Small intestine (tissue), 7 donors: ENCODE measurements around the gene TBC1D13. TPM values are rescaled to one million over a fixed set of nuclear protein-coding genes. Genes with fewer than 3 reads are reported as not detected.
A peak's percentile ranks its signal among the peaks of the same experiment; 100 is the strongest.
"Not testable (repeated sequence)": the region's sequence is repeated elsewhere in the genome, so short reads cannot be mapped to it uniquely, and the experiment has no call there.

ENCODE experiments used
- DNase-seq, 2 donors: peaks; one replicate each; pipeline versions ENCODE4 v3.0.0 to v3.0.0-alpha.2; 2013
- FAIRE-seq: peaks from 2 replicates; lab custom pipeline; 2012; peaks lifted over from hg19 to GRCh38; lab: Jason Lieb, UNC
- H3K27ac ChIP-seq, 3 donors: one replicate each; pipeline ENCODE4 v1.5.1; 2013; ENCODE audit warnings: low read length in 2 of 3, mild to moderate bottlenecking in 2 of 3, control low read depth in 1 of 3, inconsistent platforms in 1 of 3, low read depth in 1 of 3, moderate library complexity in 1 of 3
- H3K27me3 ChIP-seq, 3 donors: one replicate each; pipeline ENCODE4 v1.6.1; 2013; ENCODE audit warnings: low read length in 3 of 3, inconsistent platforms in 1 of 3; ENCODE audit not compliant: control insufficient read depth in 3 of 3, insufficient read depth in 3 of 3
- H3K36me3 ChIP-seq, 3 donors: one replicate each; pipeline ENCODE4 v1.6.1; 2013; ENCODE audit warnings: low read length in 3 of 3, inconsistent platforms in 1 of 3, low read depth in 1 of 3, mild to moderate bottlenecking in 1 of 3, moderate library complexity in 1 of 3; ENCODE audit not compliant: control insufficient read depth in 3 of 3, insufficient read depth in 2 of 3
- H3K4me1 ChIP-seq, 3 donors: one replicate each; pipeline ENCODE4 v1.6.1; 2013; ENCODE audit warnings: low read length in 2 of 3, inconsistent platforms in 1 of 3, low read depth in 1 of 3, mild to moderate bottlenecking in 1 of 3, moderate library complexity in 1 of 3; ENCODE audit not compliant: control insufficient read depth in 3 of 3, insufficient read depth in 2 of 3
- H3K4me3 ChIP-seq, 3 donors: one replicate each; pipeline ENCODE4 v1.5.1; 2013; ENCODE audit warnings: low read length in 3 of 3, control low read depth in 1 of 3, inconsistent platforms in 1 of 3, low read depth in 1 of 3, mild to moderate bottlenecking in 1 of 3, moderate library complexity in 1 of 3
- H3K9me3 ChIP-seq, 2 donors: one replicate each; pipeline ENCODE4 v1.6.1; 2013; ENCODE audit warnings: low read depth in 1 of 2, low read length in 1 of 2; ENCODE audit not compliant: control insufficient read depth in 2 of 2, insufficient read depth in 1 of 2
- WGBS, 3 donors: extraction: QIAGEN DNeasy Blood & Tissue Kit; methylation state at CpG; one replicate each; pipeline ENCODE4 v1.1.7; 2013; 5-methylcytosine and 5-hydroxymethylcytosine counted together
- polyA plus RNA-seq, 4 donors: library from polyadenylated mRNA; stranded (reverse) in 3 of 4; unstranded in 1 of 4; fragments of 200-250 nt in 3 of 4; fragments of 120-200 nt in 1 of 4; gene quantifications; one replicate each; pipeline versions ENCODE4 v1.2.1 to v1.2.3, GENCODE V29; 2013
- donor health status: healthy with polysubstance abuse.
- donor health status: control.
- donor health status: control.
- donor health status: Bipolar disorder and iron deficiency.
- donor health status: healthy.

The TBC1D13 gene
- polyA plus RNA-seq, 4 donors, result 16.2 to 38.4 (median 24.0) TPM

- H3K4me1 ChIP-seq, result peaks cover 0 to 14% (median 0%) of the 10 kb centered on the region in 3 donors
- H3K27me3 ChIP-seq, result no peaks in the 10 kb centered on the region
- 38 to 72% (median 52%) methylated on average over 3 of the region's 3 CpGs for whole genome bisulfite sequencing, 3 donors
- H3K9me3 ChIP-seq, result no peaks in the 10 kb centered on the region
- no peak for FAIRE-seq
- H3K4me3 ChIP-seq, result no peak overlapping the region
- peak in 1 of 2 donors; percentile 66 for DNase-seq
- H3K36me3 ChIP-seq, result peaks cover 0 to 41% (median 0%) of the 10 kb centered on the region in 3 donors
- H3K27ac ChIP-seq, result peak overlapping the region in 1 of 3 donors; percentile 63
Measured at GRCh38 chr9:128838338-128838737, 51.3 kb downstream of the TBC1D13 start.

GRCh38 chr9:128840524-128840923 lies 53.5 kb downstream of the TBC1D13 start:
- FAIRE-seq (no peak), DNase-seq (no peak)
- H3K4me3 ChIP-seq, result no peak overlapping the region
- H3K9me3 ChIP-seq, result no peaks in the 10 kb centered on the region
- no peak overlapping the region for H3K27ac ChIP-seq
- H3K4me1 ChIP-seq, result peaks cover 0 to 17% (median 0%) of the 10 kb centered on the region in 3 donors
- H3K36me3 ChIP-seq, result peaks cover 0 to 29% (median 0%) of the 10 kb centered on the region in 3 donors
- WGBS, 3 donors, result 90 to 95% (median 94%) methylated on average over 1 of the region's 1 CpG
- H3K27me3 ChIP-seq, result no peaks in the 10 kb centered on the region

DNA sequence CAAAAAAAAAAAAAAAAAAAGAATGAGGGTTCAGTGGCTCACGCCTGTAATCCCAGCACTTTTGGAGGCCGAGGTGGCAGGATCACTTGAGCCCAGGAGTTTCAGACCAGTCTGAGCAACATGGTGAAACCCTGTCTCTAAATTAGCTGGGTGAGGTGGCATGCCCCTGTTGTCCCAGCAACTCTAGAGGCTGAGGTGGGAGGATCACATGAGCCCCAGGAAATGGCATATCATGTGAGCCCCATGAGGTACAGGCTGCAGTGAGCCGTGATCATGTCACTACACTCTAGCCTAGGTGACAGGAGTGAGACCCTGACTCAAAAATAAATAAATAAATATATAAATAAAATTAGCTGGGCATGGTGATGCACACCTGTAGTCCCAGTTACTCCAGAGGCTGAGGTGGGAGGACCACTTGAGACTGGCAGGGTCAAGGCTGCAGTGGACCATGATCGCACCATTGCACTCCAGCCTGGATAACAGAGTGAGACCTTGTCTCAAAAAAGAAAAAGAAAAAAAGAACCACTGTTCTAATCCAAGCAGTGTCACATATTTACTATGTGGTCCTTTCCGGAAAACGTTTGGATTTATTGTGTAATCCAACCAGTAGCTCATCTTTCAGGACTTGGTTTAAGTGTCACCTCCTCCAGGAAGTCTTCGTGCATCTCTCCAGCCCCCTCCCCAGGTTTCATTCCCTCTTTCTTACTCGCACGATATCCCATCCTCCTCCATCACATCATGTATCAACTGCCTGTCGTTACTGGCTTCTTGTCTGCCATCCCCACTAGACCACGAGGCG lies 54.8 kb downstream of the TBC1D13 start:
- no peak overlapping the region for H3K4me3 ChIP-seq
- FAIRE-seq (no peak), DNase-seq (no peak)
- H3K36me3 ChIP-seq, result peaks cover 0 to 21% (median 0%) of the 10 kb centered on the region in 3 donors
- WGBS, 3 donors, result 88 to 90% (median 89%) methylated on average over 11 to 12 of the region's 12 CpGs
- H3K27ac ChIP-seq, result no peak overlapping the region
- no peaks in the 10 kb centered on the region for H3K9me3 ChIP-seq
- no peaks in the 10 kb centered on the region for H3K27me3 ChIP-seq
- peaks cover 0 to 18% (median 0%) of the 10 kb centered on the region in 3 donors for H3K4me1 ChIP-seq

DNA sequence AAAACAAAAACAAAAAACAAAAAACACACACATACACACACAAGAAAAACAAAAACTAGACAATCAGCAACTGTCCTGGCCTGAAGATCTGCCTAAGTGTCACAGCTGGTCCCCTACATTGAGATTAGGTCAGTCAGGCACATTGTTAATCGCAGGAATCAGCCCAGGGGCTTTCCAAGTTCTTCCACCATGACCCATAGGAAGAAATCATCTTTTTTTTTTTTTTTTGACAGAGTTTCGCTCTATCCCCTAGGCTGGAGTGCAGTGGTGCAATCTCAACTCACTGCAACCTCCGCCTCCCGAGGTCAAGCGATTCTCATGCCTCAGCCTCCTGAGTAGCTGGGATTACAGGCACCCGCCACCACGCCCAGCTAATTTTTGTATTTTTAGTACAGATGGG lies 56.1 kb downstream of the TBC1D13 start:
- not testable (repeated sequence) for FAIRE-seq, H3K4me3 ChIP-seq, H3K27me3 ChIP-seq, H3K27ac ChIP-seq, DNase-seq, H3K4me1 ChIP-seq, H3K9me3 ChIP-seq
- peaks cover 0 to 16% (median 0%) of the 10 kb centered on the region in 3 donors for H3K36me3 ChIP-seq
- 96 to 97% (median 96%) methylated on average over 7 of the region's 7 CpGs for WGBS, 3 donors

- peaks cover 0 to 13% (median 0%) of the 10 kb centered on the region in 3 donors for H3K36me3 ChIP-seq
- H3K4me1 ChIP-seq, result peaks cover 0 to 4% (median 0%) of the 10 kb centered on the region in 3 donors
- no peak overlapping the region for H3K27ac ChIP-seq
- DNase-seq (no peak), FAIRE-seq (no peak)
- peaks cover 0 to 18% of the 10 kb centered on the region in 2 donors for H3K9me3 ChIP-seq
- H3K4me3 ChIP-seq, result no peak overlapping the region
- no peaks in the 10 kb centered on the region for H3K27me3 ChIP-seq
- WGBS, 3 donors, result 76 to 83% (median 80%) methylated on average over 12 to 13 of the region's 13 CpGs
Measured at GRCh38 chr9:128845186-128845931, 58.3 kb downstream of the TBC1D13 start.

GRCh38 chr9:128846680-128847030 lies 59.6 kb downstream of the TBC1D13 start:
- DNase-seq (no peak), FAIRE-seq (no peak)
- 91 to 98% (median 91%) methylated on average over 3 of the region's 3 CpGs for WGBS, 3 donors
- H3K4me1 ChIP-seq, result peaks cover 0 to 4% (median 0%) of the 10 kb centered on the region in 3 donors
- H3K27ac ChIP-seq, result no peak overlapping the region
- peaks cover 0 to 12% (median 0%) of the 10 kb centered on the region in 3 donors for H3K36me3 ChIP-seq
- no peak overlapping the region for H3K4me3 ChIP-seq
- no peaks in the 10 kb centered on the region for H3K27me3 ChIP-seq
- H3K9me3 ChIP-seq, result peaks cover 0 to 26% of the 10 kb centered on the region in 2 donors

DNA sequence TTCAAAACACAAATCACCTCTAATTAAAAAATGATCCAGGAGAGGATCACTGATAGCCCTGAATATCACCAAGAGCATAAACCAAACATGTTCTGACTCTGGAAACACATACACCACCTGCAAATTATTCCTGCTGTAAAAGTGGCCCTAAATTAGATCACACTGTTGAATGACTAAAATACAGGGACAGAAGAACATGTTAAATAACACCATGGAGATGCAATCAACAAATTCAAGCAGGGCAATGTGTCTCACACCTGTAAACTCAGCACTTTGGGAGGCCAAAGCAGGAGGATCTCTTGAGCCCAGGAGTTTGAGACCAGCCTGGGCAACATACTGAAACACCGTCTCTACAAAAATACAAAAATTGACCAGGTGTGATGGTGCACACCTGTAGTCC lies 60.8 kb downstream of the TBC1D13 start:
- 98 to 100% (median 100%) methylated on average over 1 of the region's 1 CpG for WGBS, 3 donors
- H3K4me1 ChIP-seq, result peaks cover 0 to 4% (median 0%) of the 10 kb centered on the region in 3 donors
- H3K27ac ChIP-seq, result no peak overlapping the region
- H3K36me3 ChIP-seq, result peaks cover 0 to 4% (median 0%) of the 10 kb centered on the region in 3 donors
- H3K9me3 ChIP-seq, result peaks cover 0 to 29% of the 10 kb centered on the region in 2 donors
- no peak overlapping the region for H3K4me3 ChIP-seq
- FAIRE-seq, result no peak
- no peak for DNase-seq
- no peaks in the 10 kb centered on the region for H3K27me3 ChIP-seq

DNA sequence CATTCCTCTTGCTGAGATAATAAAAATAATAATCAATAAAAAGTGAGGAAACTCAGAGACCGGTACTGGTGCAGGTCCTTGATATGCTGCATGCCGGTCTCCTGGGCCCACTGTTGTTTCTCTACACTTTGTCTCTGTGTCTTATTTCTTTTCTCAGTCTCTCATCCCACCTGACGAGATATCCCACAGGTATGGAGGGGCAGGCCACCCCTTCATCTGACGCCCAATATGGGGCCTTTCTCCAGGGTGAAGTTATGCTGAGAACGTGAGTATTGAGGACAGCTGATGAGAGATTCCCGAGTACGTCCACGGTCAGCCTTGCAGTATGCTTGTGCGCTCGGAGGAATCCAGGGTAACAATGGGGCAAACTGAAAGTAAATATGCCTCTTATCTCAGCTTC lies 64.0 kb downstream of the TBC1D13 start:
- not testable (repeated sequence) for H3K4me1 ChIP-seq, DNase-seq
- 87 to 93% (median 90%) methylated on average over 10 of the region's 10 CpGs for WGBS, 3 donors

More for the DNA sequence above, 64.0 kb downstream of the TBC1D13 start:
- H3K9me3 ChIP-seq, result peaks cover 0 to 29% of the 10 kb centered on the region in 2 donors
- H3K27ac ChIP-seq, H3K36me3 ChIP-seq, FAIRE-seq, H3K4me3 ChIP-seq, H3K27me3 ChIP-seq: not testable (repeated sequence)
